GM19467 (cell line): ENCODE results near the gene HS1BP3.

ENCODE experiments used
- ATAC-seq: cut with Tn5 transposase; IDR thresholded peaks from one replicate; pipeline ENCODE4 v1.9.1; 2021; ENCODE audit warnings: mild to moderate bottlenecking, moderate library complexity; ENCODE audit not compliant: unreplicated experiment

HS1BP3 gene

DNA sequence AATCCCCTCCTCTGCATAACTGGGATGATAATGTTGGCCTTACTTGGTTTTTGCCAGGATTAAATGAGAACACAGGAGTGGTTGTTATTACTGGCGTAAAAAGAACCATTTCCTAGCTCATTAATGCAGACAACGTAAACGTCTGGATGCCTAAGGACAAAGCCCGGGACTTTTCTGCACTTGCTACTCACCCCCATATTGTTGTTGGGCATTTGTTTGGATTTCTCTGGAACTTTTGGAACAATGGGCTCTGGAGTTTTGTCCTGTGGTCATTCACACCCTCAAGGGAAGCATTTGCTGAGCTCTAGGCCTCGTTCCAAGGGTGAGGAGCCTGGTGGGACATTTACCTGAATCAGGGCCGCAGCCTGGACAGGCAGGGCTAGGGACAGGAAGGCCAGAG lies 76.0 kb downstream of the HS1BP3 start:
- no peak for ATAC-seq

DNA sequence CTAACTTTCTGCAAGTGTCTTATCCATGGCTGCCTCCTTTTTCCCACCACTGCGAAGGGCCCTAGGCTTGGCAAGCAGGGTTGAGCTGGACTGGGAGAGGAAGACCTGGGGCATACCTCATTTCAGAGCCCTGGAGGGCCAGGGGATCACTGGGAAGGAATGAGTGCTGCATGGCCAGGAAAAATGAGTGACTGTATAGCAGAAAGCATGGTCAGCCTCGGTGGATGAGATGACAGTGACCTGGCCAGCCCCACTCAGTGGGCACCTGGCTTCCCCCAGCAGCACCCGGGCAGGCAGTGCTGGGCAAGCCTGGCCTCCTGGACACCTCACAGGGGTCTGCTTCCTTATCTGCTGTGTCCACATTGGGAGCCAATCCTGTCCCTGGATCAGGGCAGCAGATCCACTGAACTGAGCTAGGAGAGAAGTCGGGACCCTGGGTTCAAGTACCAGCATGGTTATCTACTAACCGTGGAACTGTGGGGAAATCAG lies 76.4 kb downstream of the HS1BP3 start:
- no peak for ATAC-seq

DNA sequence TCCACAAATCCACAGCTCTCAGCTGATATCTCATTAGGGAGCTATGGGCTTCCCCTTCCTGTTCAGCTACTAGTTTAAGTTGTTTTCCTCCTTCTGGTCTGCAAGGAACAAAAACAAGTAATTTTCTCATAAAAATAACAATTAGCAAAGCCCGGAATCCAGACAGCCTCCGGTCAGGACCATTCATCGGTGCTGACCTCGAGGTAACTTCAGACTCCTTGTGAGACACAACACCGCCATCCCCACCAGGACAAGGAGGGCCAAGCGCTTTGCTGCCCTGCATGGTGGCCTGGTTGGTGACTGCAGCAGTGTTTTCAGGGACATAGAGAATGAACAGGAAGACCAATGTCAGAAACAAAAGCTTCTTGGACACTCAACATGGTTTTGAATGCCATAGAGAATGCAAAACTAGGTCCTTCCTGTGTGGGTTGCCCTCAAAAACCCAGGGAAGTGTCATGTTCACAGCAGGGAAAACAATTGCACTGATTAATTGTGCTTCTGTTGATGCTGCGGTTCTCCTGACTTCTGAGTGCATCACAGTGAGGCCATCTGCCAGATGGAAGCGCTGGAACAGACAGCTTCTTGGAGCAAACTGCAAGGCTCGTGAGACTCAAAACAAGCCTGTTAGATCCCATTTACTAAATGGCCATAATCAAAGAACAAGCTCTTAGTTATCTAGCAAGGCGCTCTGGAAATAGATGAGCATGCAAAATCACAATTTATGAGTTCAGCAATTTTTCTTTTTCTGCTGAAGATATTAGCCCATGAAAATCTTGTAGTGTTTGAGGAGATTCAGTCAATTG lies 77.1 kb downstream of the HS1BP3 start:
- no peak for ATAC-seq

GRCh38 chr2:20572221-20572620 lies 78.7 kb downstream of the HS1BP3 start:
- no peak for ATAC-seq

DNA sequence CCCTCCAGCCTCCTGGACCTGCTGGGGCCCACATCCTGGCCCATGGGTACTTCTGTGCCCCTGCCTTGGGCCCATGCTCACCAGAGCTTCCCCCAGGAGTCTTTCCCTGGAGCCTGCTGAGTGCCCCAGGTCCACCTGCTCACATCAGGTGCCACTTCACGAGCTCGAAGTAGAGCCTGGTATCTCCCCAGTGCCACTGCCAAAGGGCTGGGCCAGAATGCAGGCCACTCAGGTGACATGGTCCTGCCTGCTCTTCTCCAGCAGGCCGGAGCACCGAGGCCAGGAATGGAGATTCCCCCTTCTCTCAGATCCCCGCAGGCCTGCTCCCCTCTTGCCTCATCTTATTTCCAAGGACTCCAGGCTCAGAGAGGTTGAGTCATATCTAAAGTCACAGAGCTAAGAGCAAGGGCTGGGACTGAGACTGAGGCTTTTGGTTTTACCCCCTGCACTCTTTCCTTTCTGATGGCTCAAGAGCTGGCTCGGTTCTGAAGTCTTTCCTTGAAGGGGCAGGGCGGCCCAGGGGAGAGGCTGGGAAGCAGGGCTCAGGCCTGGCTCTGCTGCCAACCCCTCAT lies 79.2 kb downstream of the HS1BP3 start:
- ATAC-seq = no peak

- no peak for ATAC-seq
These were observed 79.7 kb downstream of the HS1BP3 start for GRCh38 chr2:20571231-20571630.

GRCh38 chr2:20570249-20570648 lies 80.6 kb downstream of the HS1BP3 start:
- no peak for ATAC-seq

- ATAC-seq = no peak
These were observed 81.3 kb downstream of the HS1BP3 start for GRCh38 chr2:20569464-20570223.

GRCh38 chr2:20568501-20569463 lies 82.1 kb downstream of the HS1BP3 start:
- no peak for ATAC-seq

DNA sequence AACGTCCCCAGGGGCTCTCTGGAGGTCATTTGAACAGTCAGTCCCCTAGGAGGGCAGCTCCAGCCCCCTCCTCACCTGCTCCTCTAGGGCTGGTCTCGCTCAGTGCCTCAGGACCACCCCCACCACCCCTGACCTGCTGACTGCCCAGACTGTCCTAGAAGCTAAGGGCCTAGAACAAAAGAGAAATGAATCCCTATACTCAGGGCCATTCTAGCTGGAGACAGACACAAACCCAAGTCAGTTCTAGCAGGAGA lies 83.0 kb downstream of the HS1BP3 start:
- no peak for ATAC-seq
